Muscle layer of colon (tissue), 2 donors: Measurements from ENCODE around the gene TRIM37.

Experiments
- H3K27ac ChIP-seq: one replicate; pipeline ENCODE4 v1.7.0; 2013; ENCODE audit warnings: low read depth, mild to moderate bottlenecking, low read length, moderate library complexity
- H3K27me3 ChIP-seq, 2 donors: one replicate each; pipeline ENCODE4 v1.7.0; 2013; ENCODE audit warnings: low read length in 2 of 2, mild to moderate bottlenecking in 2 of 2; ENCODE audit not compliant: insufficient read depth in 2 of 2, control insufficient read depth in 1 of 2
- H3K36me3 ChIP-seq: one replicate; pipeline ENCODE4 v1.7.0; 2013; ENCODE audit warnings: mild to moderate bottlenecking, low read length; ENCODE audit not compliant: insufficient read depth
- H3K4me1 ChIP-seq: one replicate; pipeline ENCODE4 v1.7.0; 2013; ENCODE audit warnings: mild to moderate bottlenecking, low read length; ENCODE audit not compliant: insufficient read depth
- H3K4me3 ChIP-seq, 2 donors: one replicate each; pipeline ENCODE4 v1.7.0; 2013; ENCODE audit warnings: low read length in 2 of 2, low read depth in 1 of 2, mild to moderate bottlenecking in 1 of 2, moderate library complexity in 1 of 2
- H3K9ac ChIP-seq: one replicate; pipeline ENCODE4 v1.7.0; 2013; ENCODE audit warnings: low read length
- H3K9me3 ChIP-seq: one replicate; pipeline ENCODE4 v1.7.0; 2013; ENCODE audit warnings: mild to moderate bottlenecking, low read length
- donor health status: abdominal sarcoma.
- donor health status: Adenocarcinoma of cecum.

TRIM37 gene

GRCh38 chr17:59001158-59001814 lies 105.4 kb downstream of the TRIM37 start:
- Histone ChIP-seq H3K4me3 (no peak overlapping the region), H3K4me1 (peaks cover 4% of the 10 kb centered on the region), H3K27ac (no peak overlapping the region), H3K9ac (no peak overlapping the region), H3K9me3 (no peaks in the 10 kb centered on the region), H3K27me3 (no peaks in the 10 kb centered on the region), H3K36me3 (no peaks in the 10 kb centered on the region)

- Histone ChIP-seq H3K4me3 (no peak overlapping the region), H3K36me3 (no peaks in the 10 kb centered on the region), H3K27ac (no peak overlapping the region), H3K4me1 (peaks cover 4% of the 10 kb centered on the region), H3K9me3 (no peaks in the 10 kb centered on the region), H3K27me3 (no peaks in the 10 kb centered on the region), H3K9ac (no peak overlapping the region)
Measured at GRCh38 chr17:59000022-59000421, 106.7 kb downstream of the TRIM37 start.

GRCh38 chr17:58999500-58999899 lies 107.2 kb downstream of the TRIM37 start:
- Histone ChIP-seq H3K4me3 (no peak overlapping the region), H3K27ac (no peak overlapping the region), H3K4me1 (peaks cover 2% of the 10 kb centered on the region), H3K9ac (no peak overlapping the region), H3K27me3 (no peaks in the 10 kb centered on the region), H3K36me3 (no peaks in the 10 kb centered on the region), H3K9me3 (no peaks in the 10 kb centered on the region)

GRCh38 chr17:58998871-58999270 lies 107.8 kb downstream of the TRIM37 start:
- Histone ChIP-seq H3K27me3 (no peaks in the 10 kb centered on the region), H3K4me1 (no peaks in the 10 kb centered on the region), H3K36me3 (no peaks in the 10 kb centered on the region), H3K9me3 (no peaks in the 10 kb centered on the region), H3K27ac (no peak overlapping the region), H3K4me3 (no peak overlapping the region), H3K9ac (no peak overlapping the region)

GRCh38 chr17:58997756-58998553 lies 108.7 kb downstream of the TRIM37 start:
- no peak overlapping the region for H3K4me3 ChIP-seq
- H3K9ac ChIP-seq: no peak overlapping the region
- H3K36me3 ChIP-seq: no peaks in the 10 kb centered on the region
- no peaks in the 10 kb centered on the region for H3K4me1 ChIP-seq
- H3K27ac ChIP-seq: no peak overlapping the region
- no peaks in the 10 kb centered on the region for H3K27me3 ChIP-seq
- H3K9me3 ChIP-seq: no peaks in the 10 kb centered on the region

DNA sequence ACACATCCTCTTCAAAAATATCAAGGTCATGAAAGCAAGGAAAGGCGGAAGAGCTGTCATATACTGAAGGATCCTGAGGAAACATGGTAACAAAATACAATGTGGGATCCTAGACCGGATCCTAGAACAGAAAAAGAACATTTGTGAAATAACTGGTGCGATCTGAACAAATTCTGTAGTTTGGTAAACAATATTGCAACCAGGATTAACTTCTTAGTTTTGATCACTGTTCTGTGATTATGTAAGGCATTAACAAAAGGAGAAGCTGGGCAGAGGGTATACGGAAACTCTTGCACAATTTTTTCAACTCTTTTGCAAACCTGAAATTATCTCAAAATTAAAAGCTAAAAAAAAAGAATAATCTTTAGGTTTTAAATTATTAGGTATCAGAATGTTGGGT lies 109.7 kb downstream of the TRIM37 start:
- Histone ChIP-seq H3K4me1 (no peaks in the 10 kb centered on the region), H3K36me3 (no peaks in the 10 kb centered on the region), H3K9me3 (no peaks in the 10 kb centered on the region), H3K4me3 (no peak overlapping the region), H3K9ac (no peak overlapping the region), H3K27me3 (no peaks in the 10 kb centered on the region), H3K27ac (no peak overlapping the region)

DNA sequence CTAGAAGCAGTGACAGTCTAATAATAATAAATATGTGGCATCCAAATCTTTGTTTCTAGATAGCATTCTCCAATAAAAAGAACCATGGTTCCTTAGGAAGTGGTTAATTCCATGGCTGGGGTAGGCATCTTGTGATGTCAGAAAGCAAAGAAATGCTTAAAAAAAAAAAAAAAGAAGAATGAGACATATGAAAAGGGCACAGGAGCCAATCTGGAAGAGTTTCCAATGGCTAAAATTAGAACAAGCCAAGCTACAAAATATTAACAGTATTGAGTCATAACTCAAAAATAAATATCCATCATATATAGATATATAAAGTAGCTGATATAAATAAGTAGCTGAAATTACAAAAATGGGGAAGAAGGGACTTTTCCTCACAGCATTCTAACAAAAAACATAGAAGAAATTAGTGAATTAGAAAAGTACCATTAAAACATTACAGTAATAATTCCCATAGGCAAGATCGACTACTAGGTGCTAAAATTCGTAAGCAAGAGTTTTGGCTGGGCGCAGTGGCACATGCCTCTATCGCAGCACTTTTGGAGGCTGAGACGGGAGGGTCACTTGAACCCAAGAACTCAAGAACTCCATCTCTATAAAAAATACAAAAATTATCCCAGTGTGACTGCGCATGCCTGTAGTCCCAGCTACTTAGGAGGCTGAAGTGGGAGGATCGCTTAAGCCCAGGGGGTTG lies 111.3 kb downstream of the TRIM37 start:
- Histone ChIP-seq H3K27ac (no peak overlapping the region), H3K27me3 (no peaks in the 10 kb centered on the region), H3K9me3 (no peaks in the 10 kb centered on the region), H3K4me1 (no peaks in the 10 kb centered on the region), H3K9ac (no peak overlapping the region), H3K36me3 (no peaks in the 10 kb centered on the region), H3K4me3 (no peak overlapping the region)

GRCh38 chr17:58993311-58993710 lies 113.4 kb downstream of the TRIM37 start:
- no peak overlapping the region for H3K9ac ChIP-seq
- H3K36me3 ChIP-seq: no peaks in the 10 kb centered on the region
- no peaks in the 10 kb centered on the region for H3K9me3 ChIP-seq
- no peak overlapping the region for H3K27ac ChIP-seq
- no peaks in the 10 kb centered on the region for H3K27me3 ChIP-seq
- no peak overlapping the region for H3K4me3 ChIP-seq
- no peaks in the 10 kb centered on the region for H3K4me1 ChIP-seq

- Histone ChIP-seq H3K4me1 (no peaks in the 10 kb centered on the region), H3K9me3 (no peaks in the 10 kb centered on the region), H3K36me3 (no peaks in the 10 kb centered on the region), H3K27me3 (no peaks in the 10 kb centered on the region), H3K9ac (no peak overlapping the region), H3K4me3 (no peak overlapping the region), H3K27ac (no peak overlapping the region)
Measured at GRCh38 chr17:58991718-58992331, 114.9 kb downstream of the TRIM37 start.

DNA sequence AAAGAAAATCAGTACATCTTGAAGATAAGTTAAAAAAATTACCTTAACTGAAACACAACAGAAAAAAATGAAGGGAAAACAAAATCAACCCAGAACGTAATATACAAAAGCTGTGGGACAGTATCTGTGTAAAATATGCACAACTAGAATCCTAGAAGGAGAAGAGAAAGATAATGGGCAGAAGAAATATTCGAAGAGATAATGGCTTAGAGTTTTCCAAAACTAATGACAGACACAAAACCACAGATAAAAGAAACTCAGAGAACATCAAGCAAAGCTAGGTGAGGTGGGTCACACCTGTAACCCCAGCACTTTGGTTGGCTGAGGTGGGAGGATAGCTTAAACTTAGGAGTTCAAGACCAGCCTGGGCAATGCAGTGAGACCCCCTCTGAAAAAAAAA lies 117.1 kb downstream of the TRIM37 start:
- no peak overlapping the region for H3K4me3 ChIP-seq
- H3K9me3 ChIP-seq: no peaks in the 10 kb centered on the region
- H3K36me3 ChIP-seq: no peaks in the 10 kb centered on the region
- H3K27ac ChIP-seq: no peak overlapping the region
- H3K4me1 ChIP-seq: no peaks in the 10 kb centered on the region
- no peak overlapping the region for H3K9ac ChIP-seq
- H3K27me3 ChIP-seq: no peaks in the 10 kb centered on the region

GRCh38 chr17:58985971-58986370 lies 120.7 kb downstream of the TRIM37 start:
- Histone ChIP-seq H3K27me3 (no peaks in the 10 kb centered on the region), H3K4me3 (no peak overlapping the region), H3K36me3 (no peaks in the 10 kb centered on the region), H3K4me1 (no peaks in the 10 kb centered on the region), H3K27ac (no peak overlapping the region), H3K9me3 (no peaks in the 10 kb centered on the region), H3K9ac (no peak overlapping the region)
